ENCODE measurements around the gene DIPK1C. TPM values are rescaled to one million over a fixed set of nuclear protein-coding genes. Genes with fewer than 3 reads are reported as not detected.

DIPK1C gene
- total RNA-seq, 3 donors from 2014 or later = 0.14 to 0.98 TPM; not detected in 1

- Histone ChIP-seq H3K9me3 (no peaks in the 10 kb centered on the region), H3K4me1 (ENCODE audit: low read depth) (no peaks in the 10 kb centered on the region), H3K36me3 (ENCODE audit: low read depth) (no peaks in the 10 kb centered on the region), H3K4me3 (no peak overlapping the region)
- no peak for TF ChIP-seq CTCF (IDR thresholded peaks at IDR 0.05)
- intact Hi-C loops (cut with DNase I, micrococcal nuclease) = no loop called here
- DNase-seq (no peak), ATAC-seq (no peak)
Measured at GRCh38 chr18:74388227-74388626, 68.9 kb downstream of the DIPK1C start.

- H3K4me3 ChIP-seq = no peak overlapping the region
- no peaks in the 10 kb centered on the region for H3K36me3 ChIP-seq (ENCODE audit: low read depth)
- DNase-seq (no peak), ATAC-seq (no peak)
- H3K9me3 ChIP-seq = no peaks in the 10 kb centered on the region
- intact Hi-C loops (cut with DNase I, micrococcal nuclease) = no loop called here
- TF ChIP-seq CTCF (IDR thresholded peaks at IDR 0.05) = no peak
- no peaks in the 10 kb centered on the region for H3K4me1 ChIP-seq (ENCODE audit: low read depth)
Measured at GRCh38 chr18:74387383-74387782, 69.7 kb downstream of the DIPK1C start.

Other genes starting within 250 kb of the DIPK1C start
- 100 to 1,000 TPM; 123 to 183 (median 126) TPM for gene CYB5A, start 165.3 kb downstream of the DIPK1C start, total RNA-seq
- gene C18orf63, start 141.5 kb downstream of the DIPK1C start, total RNA-seq = not detected
- gene CNDP2, start 39.1 kb upstream of the DIPK1C start, total RNA-seq = 100 to 1,000 TPM; 148 to 263 (median 244) TPM
- gene CNDP1, start 77.2 kb upstream of the DIPK1C start, total RNA-seq = under 1 TPM; 0.19 to 0.32 (median 0.19) TPM
- gene ZNF407, start 140.6 kb upstream of the DIPK1C start, total RNA-seq = 10 to 100 TPM; 13.0 to 25.1 (median 18.8) TPM